Neural cell (in vitro differentiated cells): ENCODE results near the gene HACD3. TPM values are rescaled to one million over a fixed set of nuclear protein-coding genes. Genes with fewer than 3 reads are reported as not detected.
"Not testable (repeated sequence)": the region's sequence is repeated elsewhere in the genome, so short reads cannot be mapped to it uniquely, and the experiment has no call there.

ENCODE experiments used
- H2AFZ ChIP-seq: fragments of 200-600, 300-800 bp; sonication (generic), shearing (Covaris generic); 2 replicates; pipeline ENCODE4 v1.6.0; 2014; ENCODE audit warnings: low read depth, mild to moderate bottlenecking, antibody characterized with exemption, low read length, moderate library complexity
- H3F3A ChIP-seq: fragments of 200-600 bp; shearing (Covaris generic); 2 replicates; pipeline ENCODE4 v1.6.1; 2016; ENCODE audit warnings: mild to moderate bottlenecking, moderate library complexity, mixed read lengths, antibody characterized with exemption, low read length; ENCODE audit not compliant: insufficient read depth, poor library complexity, severe bottlenecking
- H3K27ac ChIP-seq: fragments of 200-600, 300-800 bp; sonication (generic), shearing (Covaris generic); 2 replicates; pipeline ENCODE4 v1.5.1; 2014; ENCODE audit warnings: mild to moderate bottlenecking, low read length, moderate library complexity
- H3K27me3 ChIP-seq: fragments of 300-800, 200-600 bp; sonication (generic), shearing (Covaris generic); 2 replicates; pipeline ENCODE4 v1.6.0; 2014; ENCODE audit warnings: mild to moderate bottlenecking, low read depth, low read length, moderate library complexity; ENCODE audit not compliant: insufficient read depth
- H3K36me3 ChIP-seq: fragments of 300-800, 200-600 bp; sonication (generic), shearing (Covaris generic); 2 replicates; pipeline ENCODE4 v1.5.1; 2014; ENCODE audit warnings: mild to moderate bottlenecking, antibody characterized with exemption, low read length, moderate library complexity; ENCODE audit not compliant: insufficient read depth
- H3K4me2 ChIP-seq: fragments of 300-800, 200-600 bp; sonication (generic), shearing (Covaris generic); 2 replicates; pipeline ENCODE4 v1.6.0; 2014; ENCODE audit warnings: mild to moderate bottlenecking, low read length
- H3K4me3 ChIP-seq: fragments of 300-800, 200-600 bp; sonication (generic), shearing (Covaris generic); 2 replicates; pipeline ENCODE4 v1.5.1; 2014; ENCODE audit warnings: mild to moderate bottlenecking, low read length, moderate library complexity
- H3K79me2 ChIP-seq: fragments of 200-600 bp; shearing (Covaris generic); replicated peaks from 2 replicates; pipeline ENCODE4 v1.6.0; 2014; ENCODE audit warnings: mild to moderate bottlenecking, low read length, moderate library complexity; ENCODE audit not compliant: insufficient read depth
- H3K9ac ChIP-seq: fragments of 300-800, 200-600 bp; sonication (generic), shearing (Covaris generic); 2 replicates; pipeline ENCODE4 v1.6.1; 2016; ENCODE audit warnings: mild to moderate bottlenecking, low read length, mixed read lengths
- H3K9me2 ChIP-seq: fragments of 200-600 bp; shearing (Covaris generic); 2 replicates; pipeline ENCODE4 v1.6.1; 2016; ENCODE audit warnings: mild to moderate bottlenecking, low read length, mixed read lengths; ENCODE audit not compliant: insufficient read depth
- H3K9me3 ChIP-seq: fragments of 200-600, 300-800 bp; sonication (generic), shearing (Covaris generic); 2 replicates; pipeline ENCODE4 v1.6.1; 2016; ENCODE audit warnings: mild to moderate bottlenecking, mixed run types, low read length, moderate library complexity, mixed read lengths
- H4K20me1 ChIP-seq: fragments of 200-600 bp; shearing (Covaris generic); 2 replicates; pipeline ENCODE4 v1.6.1; 2016; ENCODE audit warnings: mild to moderate bottlenecking, mixed run types; ENCODE audit not compliant: insufficient read depth
- EP300 ChIP-seq: fragments of 450-650 bp; conservative IDR thresholded peaks from 2 replicates; pipeline ENCODE4 v1.6.1; 2014; ENCODE audit warnings: antibody characterized with exemption, mild to moderate bottlenecking, moderate library complexity; ENCODE audit not compliant: poor library complexity, severe bottlenecking
- EZH2 ChIP-seq: fragments of 200-600, 300-800 bp; shearing (Covaris generic), sonication (generic); IDR thresholded peaks from 2 replicates; pipeline ENCODE4 v1.6.1; 2014; ENCODE audit warnings: antibody characterized with exemption, low read length, borderline replicate concordance, mild to moderate bottlenecking; ENCODE audit not compliant: insufficient read depth, poor library complexity, severe bottlenecking
- MXI1 ChIP-seq: fragments of 450-650 bp; conservative IDR thresholded peaks from 2 replicates; pipeline ENCODE4 v1.6.1; 2014; ENCODE audit warnings: antibody characterized with exemption, mild to moderate bottlenecking; ENCODE audit not compliant: poor library complexity, severe bottlenecking
- POLR2AphosphoS5 ChIP-seq: IDR thresholded peaks from 2 replicates; pipeline ENCODE4 v1.6.1; 2012
- RAD21 ChIP-seq: fragments of 450-650 bp; conservative IDR thresholded peaks from 2 replicates; pipeline ENCODE4 v1.6.1; 2014; ENCODE audit warnings: antibody characterized with exemption, mild to moderate bottlenecking, moderate library complexity
- REST ChIP-seq: IDR thresholded peaks from 2 replicates; pipeline ENCODE4 v1.6.1; 2012; ENCODE audit warnings: borderline replicate concordance
- SMC3 ChIP-seq: fragments of 450-650 bp; conservative IDR thresholded peaks from 2 replicates; pipeline ENCODE4 v1.6.1; 2014; ENCODE audit warnings: antibody characterized with exemption, mild to moderate bottlenecking, moderate library complexity; ENCODE audit not compliant: poor library complexity
- TAF1 ChIP-seq: IDR thresholded peaks from 2 replicates; pipeline ENCODE4 v1.6.1; 2012; ENCODE audit warnings: low read depth
- polyA plus RNA-seq: library from polyadenylated mRNA; depleted of rRNA; stranded (reverse); fragments of >200 nt; gene quantifications from 2 replicates; pipeline ENCODE4 v1.2.3, GENCODE V29; 2014
- TF ChIP-seq, protein P1 (sequence below): fragments of 450-650 bp; IDR thresholded peaks from 2 replicates; pipeline ENCODE4 v1.5.1; 2014; ENCODE audit warnings: antibody characterized with exemption, mild to moderate bottlenecking, moderate library complexity; ENCODE audit not compliant: poor library complexity, severe bottlenecking

Gene HACD3
- polyA plus RNA-seq, 1 donor from 2014 or later: 177 TPM

- TF ChIP-seq EP300 (no peak), RAD21 (no peak), MXI1 (no peak)
- Histone ChIP-seq H3K9me3 (no peaks in the 10 kb centered on the region), H2AFZ (no peak overlapping the region), H3K4me2 (no peak overlapping the region), H4K20me1 (no peaks in the 10 kb centered on the region), H3K36me3 (no peaks in the 10 kb centered on the region), H3K79me2 (peaks cover 60% of the 10 kb centered on the region), H3K27ac (no peak overlapping the region), H3K9me2 (no peaks in the 10 kb centered on the region), H3K4me3 (no peak overlapping the region), H3K9ac (no peak overlapping the region), H3K27me3 (no peaks in the 10 kb centered on the region), H3F3A (no peaks in the 10 kb centered on the region)
Observed at GRCh38 chr15:65550681-65551098, 20.4 kb downstream of the HACD3 start.

DNA sequence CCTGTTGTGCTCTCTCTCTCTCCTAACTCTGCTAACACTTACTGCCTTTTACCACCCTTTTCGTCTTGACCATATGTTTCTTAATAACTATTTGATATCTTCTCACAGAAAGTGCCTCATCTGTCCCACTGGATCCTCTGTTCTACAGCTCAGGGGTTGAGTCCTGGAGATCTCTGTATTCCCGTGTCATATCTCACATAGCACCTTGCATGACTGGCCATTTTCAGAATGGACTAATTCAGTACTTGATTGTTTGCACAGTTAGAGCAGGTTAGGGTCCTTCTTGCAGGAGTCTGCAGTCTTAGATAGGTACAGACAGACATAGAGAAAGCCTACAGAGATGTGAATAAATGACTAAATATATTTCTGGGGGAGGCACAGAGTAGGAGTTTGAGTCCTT is 20.9 kb downstream of the HACD3 start:
- Histone ChIP-seq H4K20me1 (no peaks in the 10 kb centered on the region), H3K4me2 (no peak overlapping the region), H3K27ac (no peak overlapping the region)

DNA sequence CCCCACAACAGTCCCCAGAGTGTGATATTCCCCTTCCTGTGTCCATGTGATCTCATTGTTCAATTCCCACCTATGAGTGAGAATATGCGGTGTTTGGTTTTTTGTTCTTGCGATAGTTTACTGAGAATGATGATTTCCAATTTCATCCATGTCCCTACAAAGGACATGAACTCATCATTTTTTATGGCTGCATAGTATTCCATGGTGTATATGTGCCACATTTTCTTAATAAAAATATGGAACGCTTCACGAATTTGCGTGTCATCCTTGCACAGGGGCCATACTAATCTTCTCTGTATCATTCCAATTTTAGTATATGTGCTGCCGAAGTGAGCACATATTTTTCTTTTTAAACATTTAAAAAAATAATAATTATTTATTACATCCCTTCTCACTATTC is 22.6 kb downstream of the HACD3 start:
- not testable (repeated sequence) for H2AFZ ChIP-seq, H3K9me2 ChIP-seq, H3K27me3 ChIP-seq, H4K20me1 ChIP-seq, H3K9me3 ChIP-seq, H3K4me2 ChIP-seq, H3K4me3 ChIP-seq, H3K9ac ChIP-seq, H3F3A ChIP-seq, H3K27ac ChIP-seq, H3K36me3 ChIP-seq
- peaks cover 40% of the 10 kb centered on the region for H3K79me2 ChIP-seq

More for the DNA sequence above, 20.9 kb downstream of the HACD3 start:
- no peak for TF ChIP-seq MXI1
- TF ChIP-seq, protein P1, sequence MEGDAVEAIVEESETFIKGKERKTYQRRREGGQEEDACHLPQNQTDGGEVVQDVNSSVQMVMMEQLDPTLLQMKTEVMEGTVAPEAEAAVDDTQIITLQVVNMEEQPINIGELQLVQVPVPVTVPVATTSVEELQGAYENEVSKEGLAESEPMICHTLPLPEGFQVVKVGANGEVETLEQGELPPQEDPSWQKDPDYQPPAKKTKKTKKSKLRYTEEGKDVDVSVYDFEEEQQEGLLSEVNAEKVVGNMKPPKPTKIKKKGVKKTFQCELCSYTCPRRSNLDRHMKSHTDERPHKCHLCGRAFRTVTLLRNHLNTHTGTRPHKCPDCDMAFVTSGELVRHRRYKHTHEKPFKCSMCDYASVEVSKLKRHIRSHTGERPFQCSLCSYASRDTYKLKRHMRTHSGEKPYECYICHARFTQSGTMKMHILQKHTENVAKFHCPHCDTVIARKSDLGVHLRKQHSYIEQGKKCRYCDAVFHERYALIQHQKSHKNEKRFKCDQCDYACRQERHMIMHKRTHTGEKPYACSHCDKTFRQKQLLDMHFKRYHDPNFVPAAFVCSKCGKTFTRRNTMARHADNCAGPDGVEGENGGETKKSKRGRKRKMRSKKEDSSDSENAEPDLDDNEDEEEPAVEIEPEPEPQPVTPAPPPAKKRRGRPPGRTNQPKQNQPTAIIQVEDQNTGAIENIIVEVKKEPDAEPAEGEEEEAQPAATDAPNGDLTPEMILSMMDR: no peak
- no peak for TF ChIP-seq TAF1
- no peak for TF ChIP-seq EP300
- TF ChIP-seq SMC3: no peak
- no peak for TF ChIP-seq POLR2AphosphoS5
- Histone ChIP-seq H3K36me3 (no peaks in the 10 kb centered on the region), H3K27me3 (no peaks in the 10 kb centered on the region), H2AFZ (no peak overlapping the region), H3K9me2 (no peaks in the 10 kb centered on the region), H3F3A (no peaks in the 10 kb centered on the region), H3K79me2 (peaks cover 55% of the 10 kb centered on the region), H3K4me3 (no peak overlapping the region), H3K9ac (no peak overlapping the region), H3K9me3 (no peaks in the 10 kb centered on the region)

GRCh38 chr15:65553691-65554090 is 23.4 kb downstream of the HACD3 start:
- Histone ChIP-seq H4K20me1 (no peaks in the 10 kb centered on the region), H3F3A (no peaks in the 10 kb centered on the region)
- TF ChIP-seq, protein P1: no peak
- TF ChIP-seq RAD21: no peak
- no peak for TF ChIP-seq SMC3
- no peak for TF ChIP-seq MXI1
- no peak for TF ChIP-seq EZH2
- no peak for TF ChIP-seq EP300
- no peak for TF ChIP-seq POLR2AphosphoS5
- TF ChIP-seq TAF1: no peak
- TF ChIP-seq REST: no peak

More at GRCh38 chr15:65553691-65554090, 23.4 kb downstream of the HACD3 start:
- H3K79me2 ChIP-seq: peaks cover 33% of the 10 kb centered on the region
- no peak overlapping the region for H3K9ac ChIP-seq
- H3K4me2 ChIP-seq: no peak overlapping the region
- H3K9me3 ChIP-seq: no peaks in the 10 kb centered on the region
- H3K27ac ChIP-seq: no peak overlapping the region
- no peaks in the 10 kb centered on the region for H3K27me3 ChIP-seq
- H3K4me3 ChIP-seq: no peak overlapping the region
- H3K9me2 ChIP-seq: no peaks in the 10 kb centered on the region
- H3K36me3 ChIP-seq: no peaks in the 10 kb centered on the region
- H2AFZ ChIP-seq: no peak overlapping the region
